Hepatic stellate cell (primary cell): ENCODE measurements around the gene DISP2.

Source experiments
- DNase-seq: peaks from one replicate; pipeline ENCODE4 v3.0.0; 2011; ENCODE audit warnings: low spot score

Gene DISP2, protein sequence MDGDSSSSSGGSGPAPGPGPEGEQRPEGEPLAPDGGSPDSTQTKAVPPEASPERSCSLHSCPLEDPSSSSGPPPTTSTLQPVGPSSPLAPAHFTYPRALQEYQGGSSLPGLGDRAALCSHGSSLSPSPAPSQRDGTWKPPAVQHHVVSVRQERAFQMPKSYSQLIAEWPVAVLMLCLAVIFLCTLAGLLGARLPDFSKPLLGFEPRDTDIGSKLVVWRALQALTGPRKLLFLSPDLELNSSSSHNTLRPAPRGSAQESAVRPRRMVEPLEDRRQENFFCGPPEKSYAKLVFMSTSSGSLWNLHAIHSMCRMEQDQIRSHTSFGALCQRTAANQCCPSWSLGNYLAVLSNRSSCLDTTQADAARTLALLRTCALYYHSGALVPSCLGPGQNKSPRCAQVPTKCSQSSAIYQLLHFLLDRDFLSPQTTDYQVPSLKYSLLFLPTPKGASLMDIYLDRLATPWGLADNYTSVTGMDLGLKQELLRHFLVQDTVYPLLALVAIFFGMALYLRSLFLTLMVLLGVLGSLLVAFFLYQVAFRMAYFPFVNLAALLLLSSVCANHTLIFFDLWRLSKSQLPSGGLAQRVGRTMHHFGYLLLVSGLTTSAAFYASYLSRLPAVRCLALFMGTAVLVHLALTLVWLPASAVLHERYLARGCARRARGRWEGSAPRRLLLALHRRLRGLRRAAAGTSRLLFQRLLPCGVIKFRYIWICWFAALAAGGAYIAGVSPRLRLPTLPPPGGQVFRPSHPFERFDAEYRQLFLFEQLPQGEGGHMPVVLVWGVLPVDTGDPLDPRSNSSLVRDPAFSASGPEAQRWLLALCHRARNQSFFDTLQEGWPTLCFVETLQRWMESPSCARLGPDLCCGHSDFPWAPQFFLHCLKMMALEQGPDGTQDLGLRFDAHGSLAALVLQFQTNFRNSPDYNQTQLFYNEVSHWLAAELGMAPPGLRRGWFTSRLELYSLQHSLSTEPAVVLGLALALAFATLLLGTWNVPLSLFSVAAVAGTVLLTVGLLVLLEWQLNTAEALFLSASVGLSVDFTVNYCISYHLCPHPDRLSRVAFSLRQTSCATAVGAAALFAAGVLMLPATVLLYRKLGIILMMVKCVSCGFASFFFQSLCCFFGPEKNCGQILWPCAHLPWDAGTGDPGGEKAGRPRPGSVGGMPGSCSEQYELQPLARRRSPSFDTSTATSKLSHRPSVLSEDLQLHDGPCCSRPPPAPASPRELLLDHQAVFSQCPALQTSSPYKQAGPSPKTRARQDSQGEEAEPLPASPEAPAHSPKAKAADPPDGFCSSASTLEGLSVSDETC (N-terminal part only)

GRCh38 chr15:40357723-40358470 is at the start of gene DISP2:
DISP2 (plus strand) TSS chr15:40358219; CDS start chr15:40358322, 103 bp downstream.
- peak; percentile 99 for DNase-seq

DNA sequence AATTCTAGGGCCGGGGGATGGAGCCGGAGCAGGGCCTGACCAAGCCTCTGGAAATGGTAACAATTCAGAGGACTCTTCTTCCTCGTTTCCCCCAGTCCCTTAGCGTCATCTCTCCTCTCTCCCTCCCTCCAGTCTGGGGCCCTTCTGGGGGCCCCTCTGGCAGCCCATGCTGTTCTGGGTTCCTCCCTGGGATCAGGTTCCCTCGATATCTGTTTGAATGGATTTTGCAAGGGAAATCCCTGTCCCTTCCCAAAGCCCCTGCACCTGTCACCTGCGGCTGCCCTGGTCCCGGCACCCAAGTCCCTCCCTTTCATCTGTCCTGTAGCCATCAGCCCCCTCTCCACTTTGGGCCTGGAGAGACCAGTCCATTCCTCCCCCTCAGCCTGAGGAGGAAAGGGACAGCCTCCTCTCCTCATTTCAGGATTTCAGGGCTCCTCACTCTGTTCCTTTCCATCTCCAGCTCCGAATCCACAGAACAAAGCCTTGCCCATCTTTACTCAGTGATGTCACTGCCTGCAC is 48.6 kb upstream of the DISP2 start:
- DNase-seq, result no peak

DNA sequence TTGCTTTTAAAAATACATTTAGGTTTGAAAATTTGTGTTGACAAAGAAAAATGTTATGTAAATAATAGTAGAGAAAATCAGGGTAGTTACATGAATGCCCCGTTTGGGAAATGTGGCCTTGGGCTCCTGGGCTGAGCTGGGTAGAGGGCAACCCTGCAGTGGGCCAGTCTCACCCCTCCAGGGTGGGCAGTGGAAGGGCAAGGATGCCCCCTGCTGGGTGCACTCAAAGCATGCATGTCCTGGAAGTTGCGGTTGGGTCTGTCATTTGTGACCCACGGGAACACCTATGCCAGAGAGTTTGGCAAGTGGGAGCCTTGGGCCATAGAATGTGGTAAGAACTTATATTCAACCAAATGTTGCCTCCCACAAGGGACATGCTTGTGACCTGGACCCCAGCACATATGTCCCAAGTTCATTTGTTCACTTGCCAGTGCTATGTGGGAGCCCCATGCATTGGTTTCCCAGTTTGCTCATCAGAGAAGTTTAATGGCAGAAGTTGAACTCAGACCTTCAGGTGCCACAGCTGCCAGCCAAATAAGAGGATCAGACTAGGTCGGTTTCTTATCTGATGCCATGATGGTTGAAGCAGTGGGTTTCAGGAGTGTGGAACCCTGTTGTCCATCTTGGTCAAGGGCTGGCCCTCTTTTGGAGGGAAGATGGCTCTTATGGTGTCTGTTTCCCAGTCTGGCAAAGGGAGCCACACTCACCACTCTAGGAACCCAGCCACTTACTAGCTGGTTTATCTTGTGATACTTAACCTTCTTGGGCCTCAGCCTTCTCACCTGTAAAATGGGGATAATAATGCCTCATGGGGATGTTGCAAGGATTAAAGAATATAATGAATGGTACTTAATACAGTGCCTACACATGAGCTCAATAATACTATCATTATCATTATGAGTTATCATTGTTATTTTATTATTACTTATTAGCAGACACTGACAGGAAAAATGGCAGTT is 47.7 kb upstream of the DISP2 start:
- no peak for DNase-seq

DNA sequence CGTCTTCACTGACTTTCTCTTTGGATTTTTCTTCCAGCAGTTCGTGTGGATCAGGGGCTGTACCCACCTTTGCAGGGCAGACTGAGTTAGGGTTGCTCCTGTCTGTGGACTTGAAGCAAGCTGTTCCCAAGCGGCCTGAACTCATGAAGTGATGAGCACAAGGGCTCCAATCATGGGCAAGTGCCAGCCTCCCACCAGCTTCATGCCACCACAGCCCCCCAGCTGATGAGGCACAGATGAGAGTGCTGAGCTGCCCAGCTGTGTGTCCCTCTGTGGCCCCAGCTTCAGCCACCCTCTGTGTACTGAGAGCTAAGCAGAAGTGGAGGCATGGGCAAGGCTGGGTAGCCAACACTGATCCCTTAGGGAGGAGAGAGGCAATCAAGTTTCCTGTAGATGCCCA is 47.0 kb upstream of the DISP2 start:
- DNase-seq, result no peak

GRCh38 chr15:40312370-40313158 is 45.5 kb upstream of the DISP2 start:
- no peak for DNase-seq

DNA sequence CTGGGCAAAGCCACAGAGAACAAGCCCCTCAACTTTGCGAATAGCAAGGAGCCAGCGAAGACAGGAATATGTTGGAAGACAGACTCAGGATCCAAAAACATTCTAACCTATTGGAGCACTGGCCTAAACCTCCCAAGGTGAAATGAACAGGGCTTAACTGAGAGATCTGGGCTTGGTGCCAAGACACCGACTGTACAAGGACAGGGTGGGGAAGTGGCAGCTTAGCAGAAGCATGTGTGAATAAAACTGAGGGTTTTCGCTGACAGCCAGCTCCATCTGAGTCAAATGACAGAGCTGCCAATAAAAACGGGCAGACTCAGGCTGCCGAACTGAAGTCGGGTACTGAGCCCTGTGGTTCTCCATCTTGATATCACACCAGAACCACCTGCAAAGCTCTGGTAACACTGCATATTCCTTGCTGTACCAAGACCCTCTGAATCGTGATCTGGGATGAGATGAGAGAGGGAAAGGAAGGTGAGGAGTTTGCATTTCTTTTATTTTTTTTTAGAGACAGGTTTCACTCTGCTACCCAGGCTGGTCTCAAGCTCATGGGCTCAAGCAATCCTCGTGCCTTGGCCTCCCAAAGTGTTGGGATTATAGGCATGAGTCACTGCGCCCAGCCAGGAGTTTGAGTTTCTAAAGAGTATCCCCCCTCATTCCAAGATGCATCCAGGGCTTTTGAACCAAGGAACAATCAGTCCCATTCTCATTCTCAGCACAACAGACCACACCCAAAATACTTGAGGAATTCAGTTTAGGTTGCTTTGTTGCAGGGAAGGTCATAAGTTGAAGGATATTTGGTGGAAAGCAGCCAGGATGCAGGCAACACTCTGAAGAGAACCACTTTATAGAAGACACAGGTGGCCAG is 44.3 kb upstream of the DISP2 start:
- DNase-seq, result no peak

- DNase-seq, result peak; percentile 61
Observed at GRCh38 chr15:40314723-40315276, 43.2 kb upstream of the DISP2 start.

GRCh38 chr15:40316931-40317330 is 41.1 kb upstream of the DISP2 start:
- no peak for DNase-seq

DNA sequence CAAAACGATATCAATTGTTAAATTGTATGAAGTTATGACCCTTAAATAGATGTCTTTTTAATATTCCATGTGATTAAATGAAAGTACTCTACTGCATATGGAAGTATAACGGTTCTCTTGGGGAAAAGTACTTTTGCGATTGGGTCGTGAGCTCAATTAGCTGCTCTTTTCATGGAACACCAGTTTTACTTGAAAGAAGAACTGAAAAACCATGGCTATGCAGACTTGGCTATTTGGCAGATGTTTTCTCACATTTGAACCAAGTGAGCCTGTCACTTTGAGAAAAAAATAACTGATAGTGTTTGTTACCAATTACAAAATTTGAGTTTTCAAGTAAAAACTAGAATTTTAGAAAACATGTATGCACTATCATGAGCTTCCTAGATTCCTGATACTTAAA is 40.4 kb upstream of the DISP2 start:
- no peak for DNase-seq

GRCh38 chr15:40320409-40320808 is 37.6 kb upstream of the DISP2 start:
- DNase-seq, result no peak

GRCh38 chr15:40320931-40321371 is 37.1 kb upstream of the DISP2 start:
- DNase-seq, result peak; percentile 78

DNA sequence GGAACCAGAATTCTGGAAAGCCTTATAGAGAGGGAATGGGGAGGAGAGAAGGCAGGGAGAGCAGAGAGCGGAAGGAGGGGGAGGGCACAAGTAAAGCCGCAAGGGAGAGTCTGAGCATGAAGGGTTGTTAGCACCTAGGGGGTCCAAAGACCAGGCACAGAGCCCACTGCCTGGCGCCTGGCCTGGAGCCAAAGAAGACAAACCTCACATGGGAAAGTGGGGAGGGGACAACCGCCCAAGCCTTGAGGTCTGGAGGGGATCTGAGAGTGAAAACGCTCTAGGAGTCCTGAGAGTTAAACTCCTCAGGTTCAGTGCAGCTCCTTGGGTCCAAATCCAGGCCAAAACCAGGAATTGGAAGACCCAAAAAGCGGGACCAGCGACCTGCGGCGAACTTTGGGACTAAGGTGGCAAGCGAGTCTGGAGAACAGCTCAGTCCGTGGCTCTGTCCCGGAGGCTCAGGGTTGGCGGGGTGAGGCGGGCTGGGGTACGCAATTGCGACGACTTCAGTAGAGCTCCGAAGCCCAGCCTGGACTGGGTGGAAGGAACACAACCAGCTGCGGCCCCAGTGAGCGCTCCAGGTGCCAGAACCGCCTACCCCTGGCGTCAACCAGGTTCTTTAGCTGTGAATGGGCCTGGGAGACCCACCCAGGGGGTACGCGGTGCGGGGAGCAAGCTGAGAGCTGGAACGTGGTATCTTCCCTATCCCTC is 35.3 kb upstream of the DISP2 start:
- peak; percentile 71 for DNase-seq

DNA sequence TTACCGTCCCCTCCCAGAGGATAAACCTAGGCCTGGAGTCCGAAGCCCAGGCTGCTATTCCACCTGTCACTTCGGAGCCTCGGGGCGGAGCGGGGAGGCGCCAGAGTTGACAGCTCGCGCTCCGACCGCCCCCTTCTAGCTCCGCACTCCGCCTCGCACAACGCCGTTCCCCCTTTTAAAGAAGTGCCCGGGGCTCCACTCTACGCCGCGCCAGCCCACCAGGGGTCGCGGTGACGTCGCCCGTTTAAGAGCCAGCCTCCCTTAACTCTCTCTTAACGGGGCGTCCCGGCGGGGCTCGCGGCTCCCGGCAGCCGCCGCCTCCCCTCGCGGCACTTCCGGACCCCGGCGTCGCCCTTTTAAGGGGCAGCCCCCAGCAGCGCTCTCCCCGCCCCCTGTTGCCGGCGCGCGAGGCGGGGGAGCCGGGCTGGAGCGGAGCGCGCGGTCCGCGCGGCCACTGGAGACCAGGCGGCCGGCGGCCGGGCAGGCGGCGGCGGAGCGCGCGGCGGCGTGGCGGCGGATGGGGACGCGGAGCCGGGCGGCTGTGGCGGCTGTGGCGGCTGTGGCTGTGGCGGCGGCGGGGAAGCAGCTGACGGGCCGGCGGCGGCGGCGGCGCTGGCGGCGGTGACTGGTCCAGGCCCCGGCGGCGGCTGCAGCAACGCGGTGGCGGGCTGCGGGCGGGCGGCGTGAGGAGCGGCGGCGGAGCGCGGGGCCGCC is 34.6 kb upstream of the DISP2 start, which contains the start of gene INAFM2:
Gene INAFM2, plus strand, starts transcription at position 454 of the 714 bp plus-strand sequence. CDS start 364 bp downstream, outside the sequence.
- DNase-seq, result peak; percentile 95

GRCh38 chr15:40323953-40324937 is 33.8 kb upstream of the DISP2 start:
- DNase-seq, result no peak

- DNase-seq, result no peak
Observed at GRCh38 chr15:40325188-40325587, 32.8 kb upstream of the DISP2 start.
